ENCODE results near the gene RGS12. TPM values are rescaled to one million over a fixed set of nuclear protein-coding genes. Genes with fewer than 3 reads are reported as not detected.

The RGS12 gene
- total and polyA plus RNA-seq, 2 of the 13 experiments (the other 11 are each of a cell fraction or from before 2014, with no cell fraction given) = 21.0 to 27.7 TPM

GRCh38 chr4:3334316-3334715 lies 41.5 kb downstream of the RGS12 start (continued):
- TF ChIP-seq KIAA2018 (CRISPR knock-in tag; IDR thresholded peaks at IDR 0.05; ENCODE audit: borderline replicate concordance) = no peak
- TF ChIP-seq ZNF562 (CRISPR knock-in tag; IDR thresholded peaks at IDR 0.05; ENCODE audit: borderline replicate concordance) = no peak
- TF ChIP-seq ZNF746 (CRISPR knock-in tag; IDR thresholded peaks at IDR 0.05) = no peak

GRCh38 chr4:3335385-3335784 lies 42.6 kb downstream of the RGS12 start:
- Histone ChIP-seq H3K4me3 (replicated peaks in 1 of 3; ENCODE audit: insufficient read depth in 1 of 3, low read depth in 2 of 3, low read length in 3 of 3) (no peak overlapping the region), H3K9ac (ENCODE audit: insufficient read depth, low read depth, low read length) (no peak overlapping the region), H2AFZ (ENCODE audit: low read length) (no peak overlapping the region), H3K36me3 (replicated peaks in 1 of 2; ENCODE audit: control insufficient read depth in 1 of 2, insufficient read depth in 2 of 2, low read length in 2 of 2) (peaks cover 0 to 4% of the 10 kb centered on the region in 2 experiments; a peak in 2 of 5 replicates), H3K4me1 (ENCODE audit: insufficient read depth, low read length) (peaks cover 14% of the 10 kb centered on the region; the same call in 1 of the 2 replicates), H3K4me2 (ENCODE audit: low read depth, low read length) (no peak overlapping the region), H3K9me3 (ENCODE audit: low read length) (no peaks in the 10 kb centered on the region), H3K27me3 (ENCODE audit: control insufficient read depth in 1 of 2, insufficient read depth in 2 of 2, low read length in 2 of 2) (no peaks in the 10 kb centered on the region), H4K20me1 (ENCODE audit: insufficient read depth, low read length) (no peaks in the 10 kb centered on the region), H3K27ac (ENCODE audit: extremely low read length, insufficient read depth, low read length) (no peak overlapping the region), H3K79me2 (ENCODE audit: insufficient read depth, low read length) (peaks cover 16% of the 10 kb centered on the region)
- 91% methylated on average over 10 of the region's 10 CpGs for WGBS (ENCODE audit: low lambda C conversion rate)
- ChIA-PET CTCF (ENCODE audit: low intra/inter-chr PET ratio, low total read pairs) (no interaction called here), POLR2A (no interaction called here)
- intact Hi-C loops (cut with micrococcal nuclease; ENCODE audit: unreplicated experiment) = no loop called here
- ATAC-seq = no peak
- BruUV-seq (replicated peaks) = no TSS peak
- in situ Hi-C loops (cut with HindIII; ENCODE audit: extremely low pct_ligation_motif_present, low pct_unique_long_range_greater_than_20kb) = no loop called here
- FAIRE-seq = no peak
- DNase-seq (ENCODE audit: low spot score) = no peak
- TF ChIP-seq BCL6 (CRISPR knock-in tag; IDR thresholded peaks at IDR 0.05) = no peak
- no peak for TF ChIP-seq SP1 (IDR thresholded peaks at IDR 0.05)
- TF ChIP-seq SP1 (CRISPR knock-in tag; IDR thresholded peaks at IDR 0.05) = no peak
- no peak for TF ChIP-seq YEATS2 (CRISPR knock-in tag; IDR thresholded peaks at IDR 0.05; ENCODE audit: borderline replicate concordance)
- TF ChIP-seq RFX3 (CRISPR knock-in tag; IDR thresholded peaks at IDR 0.05) = no peak
- no peak for TF ChIP-seq ZNF275 (CRISPR knock-in tag; IDR thresholded peaks at IDR 0.05; ENCODE audit: borderline replicate concordance)
- TF ChIP-seq GRHL1 (CRISPR knock-in tag; conservative IDR thresholded peaks at IDR 0.05) = no peak
- no peak for TF ChIP-seq FOXK2 (IDR thresholded peaks at IDR 0.05)
- no peak for TF ChIP-seq ZFYVE20 (CRISPR knock-in tag; IDR thresholded peaks at IDR 0.05; ENCODE audit: borderline replicate concordance, low read depth)
- TF ChIP-seq ELF3 (CRISPR knock-in tag; IDR thresholded peaks at IDR 0.05) = no peak
- no peak for TF ChIP-seq ZNF317 (CRISPR knock-in tag; IDR thresholded peaks at IDR 0.05)

Data from HepG2 (cell line).